ENCODE results near the gene MALT1.
A peak's percentile ranks its signal among the peaks of the same experiment; 100 is the strongest.

MALT1 gene

GRCh38 chr18:58699551-58699950 lies 28.3 kb downstream of the MALT1 start:
- no peak for DNase-seq (ENCODE audit: low read depth)
- TF ChIP-seq CTCF (IDR thresholded peaks at IDR 0.05; ENCODE audit: low read depth, low read length, missing control alignments) = no peak
- no peak overlapping the region for H3K4me3 ChIP-seq (ENCODE audit: low read depth, low read length)

- no peak for TF ChIP-seq CTCF (IDR thresholded peaks at IDR 0.05; ENCODE audit: low read depth, low read length, missing control alignments)
- DNase-seq (ENCODE audit: low read depth) = no peak
- H3K4me3 ChIP-seq (ENCODE audit: low read depth, low read length) = no peak overlapping the region
Observed at GRCh38 chr18:58700209-58700608, 28.9 kb downstream of the MALT1 start.

GRCh38 chr18:58712930-58713329 lies 41.7 kb downstream of the MALT1 start:
- H3K4me3 ChIP-seq (ENCODE audit: low read depth, low read length) = no peak overlapping the region
- DNase-seq (ENCODE audit: low read depth) = no peak
- TF ChIP-seq CTCF (IDR thresholded peaks at IDR 0.05; ENCODE audit: low read depth, low read length, missing control alignments) = no peak

- DNase-seq (ENCODE audit: low read depth) = no peak
- no peak for TF ChIP-seq CTCF (IDR thresholded peaks at IDR 0.05; ENCODE audit: low read depth, low read length, missing control alignments)
- H3K4me3 ChIP-seq (ENCODE audit: low read depth, low read length) = no peak overlapping the region
Observed at GRCh38 chr18:58714259-58714658, 43.0 kb downstream of the MALT1 start.

GRCh38 chr18:58714821-58715220 lies 43.6 kb downstream of the MALT1 start:
- no peak for TF ChIP-seq CTCF (IDR thresholded peaks at IDR 0.05; ENCODE audit: low read depth, low read length, missing control alignments)
- no peak for DNase-seq (ENCODE audit: low read depth)
- H3K4me3 ChIP-seq (ENCODE audit: low read depth, low read length) = no peak overlapping the region

GRCh38 chr18:58715540-58715939 lies 44.3 kb downstream of the MALT1 start:
- TF ChIP-seq CTCF (IDR thresholded peaks at IDR 0.05; ENCODE audit: low read depth, low read length, missing control alignments) = no peak
- no peak for DNase-seq (ENCODE audit: low read depth)
- no peak overlapping the region for H3K4me3 ChIP-seq (ENCODE audit: low read depth, low read length)

- TF ChIP-seq CTCF (IDR thresholded peaks at IDR 0.05; ENCODE audit: low read depth, low read length, missing control alignments) = no peak
- no peak overlapping the region for H3K4me3 ChIP-seq (ENCODE audit: low read depth, low read length)
- DNase-seq (ENCODE audit: low read depth) = peak; percentile 8
Observed at GRCh38 chr18:58716060-58716756, 44.9 kb downstream of the MALT1 start.

All from GM12864 (cell line).